ENCODE measurements around the gene CELF1.

GRCh38 chr11:47425611-47426010 is 127.3 kb downstream of the CELF1 start:
- TF ChIP-seq CTCF (IDR thresholded peaks at IDR 0.05) (no peak), EZH2phosphoT487 (IDR thresholded peaks at IDR 0.05) (no peak)

Measured in neural progenitor cell (in vitro differentiated cells).